Urinary bladder (tissue), 4 donors: ENCODE measurements around the gene GNG7. TPM values are rescaled to one million over a fixed set of nuclear protein-coding genes. Genes with fewer than 3 reads are reported as not detected.

Experiments
- DNase-seq: peaks from one replicate; pipeline ENCODE4 v3.0.0-alpha.2; 2015; ENCODE audit errors: extremely low spot score
- H3K27ac ChIP-seq: one replicate; pipeline ENCODE4 v1.5.1; 2013; ENCODE audit warnings: low read depth, mild to moderate bottlenecking, moderate library complexity
- H3K36me3 ChIP-seq: one replicate; pipeline ENCODE4 v1.6.1; 2013; ENCODE audit warnings: mild to moderate bottlenecking, moderate library complexity; ENCODE audit not compliant: insufficient read depth
- H3K4me1 ChIP-seq: one replicate; pipeline ENCODE4 v1.6.1; 2013; ENCODE audit warnings: mild to moderate bottlenecking, moderate library complexity; ENCODE audit not compliant: insufficient read depth
- H3K4me3 ChIP-seq: one replicate; pipeline ENCODE4 v1.5.1; 2013; ENCODE audit warnings: low read depth, low read length
- WGBS: extraction: QIAGEN DNeasy Blood & Tissue Kit; methylation state at CpG from one replicate; pipeline ENCODE4 v1.1.7; 2013; 5-methylcytosine and 5-hydroxymethylcytosine counted together
- polyA plus RNA-seq: library from polyadenylated mRNA; stranded (reverse); fragments of 200-250 nt; gene quantifications from one replicate; pipeline ENCODE4 v1.2.3, GENCODE V29; 2013
- total RNA-seq: library from RNA; depleted of rRNA; stranded (reverse); fragments of >200 nt; gene quantifications from one replicate; pipeline ENCODE4 v1.2.3, GENCODE V29; 2014
- donor health status: healthy with polysubstance abuse.
- donor health status: healthy.

Gene GNG7
- total and polyA plus RNA-seq, 2 donors, result 2.8 to 13.9 TPM

GRCh38 chr19:2482354-2483038, 220.0 kb downstream of the GNG7 start:
- Histone ChIP-seq H3K36me3 (no peaks in the 10 kb centered on the region), H3K27ac (no peak overlapping the region), H3K4me1 (no peaks in the 10 kb centered on the region), H3K4me3 (no peak overlapping the region)
- DNase-seq, result no peak
- 85% methylated on average over 12 of the region's 12 CpGs for WGBS

DNA sequence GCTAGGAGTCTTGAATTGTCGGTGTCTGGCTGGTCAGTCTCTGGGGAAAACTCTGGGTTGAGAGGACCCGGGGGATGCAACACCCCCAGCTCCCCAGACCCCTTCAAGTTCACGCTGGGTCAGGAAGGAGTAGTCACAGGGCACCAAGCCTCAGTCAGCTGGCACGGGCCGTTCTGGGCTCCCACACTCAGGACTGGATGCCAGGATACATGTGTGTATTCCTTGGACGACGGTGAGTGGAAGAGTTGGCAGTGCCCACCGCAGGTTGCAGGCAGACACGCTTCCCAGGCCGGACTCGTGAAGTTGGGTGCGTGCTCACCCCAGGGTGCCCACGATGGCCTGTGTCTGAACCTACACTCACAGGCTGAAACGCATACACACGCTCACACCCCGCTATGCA, 221.0 kb downstream of the GNG7 start:
- Histone ChIP-seq H3K27ac (no peak overlapping the region), H3K36me3 (no peaks in the 10 kb centered on the region), H3K4me1 (no peaks in the 10 kb centered on the region), H3K4me3 (no peak overlapping the region)
- 93% methylated on average over 16 of the region's 16 CpGs for WGBS
- DNase-seq, result no peak

GRCh38 chr19:2479556-2480194, 222.8 kb downstream of the GNG7 start:
- H3K27ac ChIP-seq, result no peak overlapping the region
- no peaks in the 10 kb centered on the region for H3K4me1 ChIP-seq
- no peak for DNase-seq
- 85% methylated on average over 20 of the region's 20 CpGs for WGBS
- H3K36me3 ChIP-seq, result no peaks in the 10 kb centered on the region
- H3K4me3 ChIP-seq, result no peak overlapping the region

- no peak for DNase-seq
- 5% methylated on average over 39 of the region's 39 CpGs for WGBS
- Histone ChIP-seq H3K36me3 (no peaks in the 10 kb centered on the region), H3K4me3 (peak overlapping the region; percentile 51), H3K4me1 (no peaks in the 10 kb centered on the region), H3K27ac (peak overlapping the region; percentile 80)
These were observed 223.5 kb downstream of the GNG7 start for GRCh38 chr19:2478756-2479555.

DNA sequence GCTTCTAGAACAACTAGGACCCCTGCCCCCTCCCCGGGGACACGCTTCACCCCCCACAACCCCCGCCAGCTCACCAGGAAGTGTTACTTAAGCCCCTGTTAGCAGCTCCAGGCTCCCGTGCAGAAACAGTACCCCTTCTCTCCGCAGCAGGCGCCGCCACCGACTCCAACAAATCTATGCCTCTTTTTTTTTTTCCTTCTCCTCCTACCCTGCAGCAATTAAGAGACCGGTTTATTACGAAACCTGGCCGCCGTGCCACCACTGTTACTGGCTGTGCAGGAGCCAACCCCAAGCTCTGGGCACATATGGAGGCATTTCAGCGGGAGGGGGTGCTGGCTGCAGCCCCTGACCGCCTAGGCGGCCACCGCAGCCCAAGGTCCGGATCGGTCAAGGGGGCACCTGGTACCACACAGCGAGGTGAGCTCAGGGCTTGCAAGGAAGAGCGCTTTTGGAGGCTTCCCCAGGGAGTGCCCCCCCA, 224.2 kb downstream of the GNG7 start:
- WGBS, result 12% methylated on average over 20 of the region's 20 CpGs
- no peak for DNase-seq
- Histone ChIP-seq H3K4me3 (peak overlapping the region; percentile 51), H3K36me3 (no peaks in the 10 kb centered on the region), H3K4me1 (no peaks in the 10 kb centered on the region), H3K27ac (peak overlapping the region; percentile 80)

- H3K4me3 ChIP-seq, result peak overlapping the region; percentile 72
- H3K4me1 ChIP-seq, result no peaks in the 10 kb centered on the region
- H3K36me3 ChIP-seq, result no peaks in the 10 kb centered on the region
- WGBS, result 25% methylated on average over 20 of the region's 21 CpGs
- peak overlapping the region; percentile 49 for H3K27ac ChIP-seq
- DNase-seq, result no peak
These were observed 224.7 kb downstream of the GNG7 start for GRCh38 chr19:2477732-2478191.

DNA sequence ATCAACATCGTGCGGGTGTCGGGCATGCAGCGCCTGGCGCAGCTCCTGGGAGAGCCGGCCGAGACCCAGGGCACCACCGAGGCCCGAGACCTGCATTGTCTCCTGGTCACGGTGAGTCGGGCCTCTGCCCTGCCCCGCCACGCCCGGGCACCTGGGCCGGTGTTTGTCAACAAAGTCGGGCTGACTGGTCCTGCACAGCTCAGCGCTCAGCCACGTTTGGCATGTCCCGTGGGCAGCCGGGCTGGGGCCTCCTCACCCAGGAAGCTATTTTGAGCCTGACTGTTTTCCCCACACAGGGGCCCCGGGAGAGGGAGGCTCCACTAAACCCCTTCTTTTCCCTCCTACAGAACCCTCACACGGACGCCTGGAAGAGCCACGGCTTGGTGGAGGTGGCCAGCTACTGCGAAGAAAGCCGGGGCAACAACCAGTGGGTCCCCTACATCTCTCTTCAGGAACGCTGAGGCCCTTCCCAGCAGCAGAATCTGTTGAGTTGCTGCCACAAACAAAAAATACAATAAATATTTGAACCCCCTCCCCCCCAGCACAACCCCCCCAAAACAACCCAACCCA, 225.3 kb downstream of the GNG7 start:
- peak overlapping the region; percentile 49 for H3K27ac ChIP-seq
- no peak for DNase-seq
- 8% methylated on average over 27 of the region's 27 CpGs for WGBS
- no peaks in the 10 kb centered on the region for H3K36me3 ChIP-seq
- H3K4me1 ChIP-seq, result no peaks in the 10 kb centered on the region
- H3K4me3 ChIP-seq, result peak overlapping the region; percentile 72

GRCh38 chr19:2476451-2477140, 225.9 kb downstream of the GNG7 start:
- under 1% methylated on average over 42 of the region's 42 CpGs for WGBS
- Histone ChIP-seq H3K27ac (peak overlapping the region; percentile 55), H3K4me1 (no peaks in the 10 kb centered on the region), H3K36me3 (no peaks in the 10 kb centered on the region), H3K4me3 (peak overlapping the region; percentile 72)
- no peak for DNase-seq

GRCh38 chr19:2475702-2476450, 226.6 kb downstream of the GNG7 start, which contains the start of gene GADD45B:
Gene GADD45B (plus strand): TSS chr19:2476127. CDS start chr19:2476359, 232 bp downstream.
- under 1% methylated on average over 70 of the region's 70 CpGs for WGBS
- no peaks in the 10 kb centered on the region for H3K36me3 ChIP-seq
- peak; percentile 96 for DNase-seq
- no peaks in the 10 kb centered on the region for H3K4me1 ChIP-seq
- peak within 1 kb of the TSS; percentile 72 for H3K4me3 ChIP-seq
- peak within 1 kb of the TSS; percentile 56 for H3K27ac ChIP-seq

GRCh38 chr19:2475018-2475701, 227.3 kb downstream of the GNG7 start:
- no peaks in the 10 kb centered on the region for H3K4me1 ChIP-seq
- DNase-seq, result no peak
- no peaks in the 10 kb centered on the region for H3K36me3 ChIP-seq
- H3K4me3 ChIP-seq, result peak overlapping the region; percentile 44
- 1% methylated on average over 45 of the region's 45 CpGs for WGBS
- peak overlapping the region; percentile 56 for H3K27ac ChIP-seq

- 6% methylated on average over 60 of the region's 60 CpGs for WGBS
These were observed 228.1 kb downstream of the GNG7 start for GRCh38 chr19:2474232-2475017.

More at GRCh38 chr19:2474232-2475017, 228.1 kb downstream of the GNG7 start:
- DNase-seq, result no peak
- H3K27ac ChIP-seq, result peak overlapping the region; percentile 11
- H3K4me1 ChIP-seq, result no peaks in the 10 kb centered on the region
- peak overlapping the region; percentile 4 for H3K4me3 ChIP-seq
- H3K36me3 ChIP-seq, result no peaks in the 10 kb centered on the region
